Measurements from ENCODE around the gene BTBD19. TPM values are rescaled to one million over a fixed set of nuclear protein-coding genes. Genes with fewer than 3 reads are reported as not detected.

Gene BTBD19
- total RNA-seq, 4 donors from 2014 or later, result 0.68 to 5.3 (median 4.1) TPM

DNA sequence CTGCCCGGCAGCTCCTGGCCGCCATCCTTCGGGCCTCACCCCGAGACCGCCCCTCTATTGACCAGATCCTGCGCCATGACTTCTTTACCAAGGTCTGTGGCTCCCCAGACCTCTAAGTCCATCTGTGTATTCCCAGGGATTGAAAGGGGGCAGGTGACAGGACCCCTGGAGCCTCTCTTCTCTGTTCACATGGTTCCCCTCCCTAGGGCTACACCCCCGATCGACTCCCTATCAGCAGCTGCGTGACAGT is 5.3 kb upstream of the BTBD19 start:
- Histone ChIP-seq H3K27ac (peak overlapping the region in 3 of 4 donors; percentile 64 to 97 (median 97)), H3K27me3 (no peaks in the 10 kb centered on the region), H3K9me3 (no peaks in the 10 kb centered on the region), H3K4me3 (peak overlapping the region in 1 of 4 donors; percentile 91), H3K36me3 (peaks cover 17 to 53% (median 17%) of the 10 kb centered on the region in 3 donors), H3K4me1 (peaks cover 44 to 82% (median 47%) of the 10 kb centered on the region in 3 donors)
- DNase-seq, result no peak
- TF ChIP-seq, protein P1, sequence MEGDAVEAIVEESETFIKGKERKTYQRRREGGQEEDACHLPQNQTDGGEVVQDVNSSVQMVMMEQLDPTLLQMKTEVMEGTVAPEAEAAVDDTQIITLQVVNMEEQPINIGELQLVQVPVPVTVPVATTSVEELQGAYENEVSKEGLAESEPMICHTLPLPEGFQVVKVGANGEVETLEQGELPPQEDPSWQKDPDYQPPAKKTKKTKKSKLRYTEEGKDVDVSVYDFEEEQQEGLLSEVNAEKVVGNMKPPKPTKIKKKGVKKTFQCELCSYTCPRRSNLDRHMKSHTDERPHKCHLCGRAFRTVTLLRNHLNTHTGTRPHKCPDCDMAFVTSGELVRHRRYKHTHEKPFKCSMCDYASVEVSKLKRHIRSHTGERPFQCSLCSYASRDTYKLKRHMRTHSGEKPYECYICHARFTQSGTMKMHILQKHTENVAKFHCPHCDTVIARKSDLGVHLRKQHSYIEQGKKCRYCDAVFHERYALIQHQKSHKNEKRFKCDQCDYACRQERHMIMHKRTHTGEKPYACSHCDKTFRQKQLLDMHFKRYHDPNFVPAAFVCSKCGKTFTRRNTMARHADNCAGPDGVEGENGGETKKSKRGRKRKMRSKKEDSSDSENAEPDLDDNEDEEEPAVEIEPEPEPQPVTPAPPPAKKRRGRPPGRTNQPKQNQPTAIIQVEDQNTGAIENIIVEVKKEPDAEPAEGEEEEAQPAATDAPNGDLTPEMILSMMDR (IDR thresholded peaks at IDR 0.05), result no peak
- no peak for TF ChIP-seq POLR2A (IDR thresholded peaks at IDR 0.05)
- intact Hi-C loops (cut with DNase I), result no loop called here
- WGBS, 2 donors, result 79 to 92% methylated on average over 3 to 9 of the region's 9 CpGs

- no peak for DNase-seq
- H3K27ac ChIP-seq, result peak overlapping the region; percentile 9 to 97 (median 80)
These were observed 4.8 kb upstream of the BTBD19 start for GRCh38 chr1:44803312-44804095.

GRCh38 chr1:44805311-44806024 is 2.9 kb upstream of the BTBD19 start:
- WGBS, 2 donors, result 90 to 92% methylated on average over 12 to 16 of the region's 20 CpGs
- H3K27ac ChIP-seq, result peak overlapping the region in 3 of 4 donors; percentile 30 to 99 (median 94)
- no peaks in the 10 kb centered on the region for H3K27me3 ChIP-seq
- no peaks in the 10 kb centered on the region for H3K9me3 ChIP-seq
- intact Hi-C loops (cut with DNase I), result no loop called here
- peak overlapping the region in 1 of 4 donors; percentile 3 for H3K4me3 ChIP-seq
- H3K36me3 ChIP-seq, result peaks cover 17 to 53% (median 17%) of the 10 kb centered on the region in 3 donors
- no peak for DNase-seq
- TF ChIP-seq POLR2A (IDR thresholded peaks at IDR 0.05), result no peak
- TF ChIP-seq, protein P1 (IDR thresholded peaks at IDR 0.05), result no peak
- H3K4me1 ChIP-seq, result peaks cover 61 to 96% (median 68%) of the 10 kb centered on the region in 3 donors

More at GRCh38 chr1:44803312-44804095, 4.8 kb upstream of the BTBD19 start:
- Histone ChIP-seq H3K4me3 (peak overlapping the region in 1 of 4 donors; percentile 91), H3K27me3 (no peaks in the 10 kb centered on the region), H3K36me3 (peaks cover 17 to 53% (median 17%) of the 10 kb centered on the region in 3 donors), H3K4me1 (peaks cover 49 to 87% (median 52%) of the 10 kb centered on the region in 3 donors), H3K9me3 (no peaks in the 10 kb centered on the region)
- intact Hi-C loops (cut with DNase I), result no loop called here
- TF ChIP-seq POLR2A (IDR thresholded peaks at IDR 0.05), result no peak
- TF ChIP-seq, protein P1 (IDR thresholded peaks at IDR 0.05), result no peak
- 77 to 85% methylated on average over 5 to 9 of the region's 13 CpGs for WGBS, 2 donors

GRCh38 chr1:44806025-44806703 is 2.2 kb upstream of the BTBD19 start:
- TF ChIP-seq POLR2A (IDR thresholded peaks at IDR 0.05), result no peak
- TF ChIP-seq, protein P1 (IDR thresholded peaks at IDR 0.05), result no peak
- H3K27me3 ChIP-seq, result no peaks in the 10 kb centered on the region
- H3K36me3 ChIP-seq, result peaks cover 17 to 53% (median 17%) of the 10 kb centered on the region in 3 donors
- 85 to 94% methylated on average over 4 to 22 of the region's 70 CpGs for WGBS, 2 donors
- intact Hi-C loops (cut with DNase I), result no loop called here
- peak overlapping the region in 1 of 4 donors; percentile 3 for H3K4me3 ChIP-seq
- DNase-seq, result no peak
- peaks cover 66 to 96% (median 74%) of the 10 kb centered on the region in 3 donors for H3K4me1 ChIP-seq
- no peaks in the 10 kb centered on the region for H3K9me3 ChIP-seq
- H3K27ac ChIP-seq, result peak overlapping the region; percentile 94 to 99 (median 96)
